Astrocyte (in vitro differentiated cells and primary cell): ENCODE measurements around the gene RAP1GAP. TPM values are rescaled to one million over a fixed set of nuclear protein-coding genes. Genes with fewer than 3 reads are reported as not detected.

Experiments used
- DNase-seq: peaks from one replicate; pipeline ENCODE4 v3.0.0-alpha.2; 2010; ENCODE audit warnings: low read depth
- FAIRE-seq: peaks from 2 replicates; lab custom pipeline; 2011; peaks lifted over from hg19 to GRCh38; lab: Jason Lieb, UNC
- H2AFZ ChIP-seq: 2 replicates; pipeline ENCODE4 v1.6.0; 2012; ENCODE audit warnings: low read depth, low read length, inconsistent platforms
- H3K27ac ChIP-seq: 2 replicates; pipeline ENCODE4 v1.5.1; 2011; ENCODE audit warnings: low read depth, low read length, inconsistent platforms
- H3K27me3 ChIP-seq: 2 replicates; pipeline ENCODE4 v1.6.0; 2011; ENCODE audit warnings: low read length, inconsistent platforms; ENCODE audit not compliant: insufficient read depth
- H3K36me3 ChIP-seq: 2 replicates; pipeline ENCODE4 v1.5.1; 2011; ENCODE audit warnings: low read length, inconsistent platforms; ENCODE audit not compliant: insufficient read depth
- H3K4me1 ChIP-seq: 2 replicates; pipeline ENCODE4 v1.5.1; 2011; ENCODE audit warnings: low read length, inconsistent platforms; ENCODE audit not compliant: insufficient read depth
- H3K4me2 ChIP-seq: 2 replicates; pipeline ENCODE4 v1.6.0; 2012; ENCODE audit warnings: low read length, inconsistent platforms
- H3K4me3 ChIP-seq: 2 replicates; pipeline ENCODE4 v1.5.1; 2011; ENCODE audit warnings: low read depth, mild to moderate bottlenecking, low read length, inconsistent platforms; ENCODE audit not compliant: insufficient read depth
- H3K79me2 ChIP-seq: 2 replicates; pipeline ENCODE4 v1.6.0; 2012; ENCODE audit warnings: mild to moderate bottlenecking, low read length, inconsistent platforms; ENCODE audit not compliant: insufficient read depth
- H3K9ac ChIP-seq: 2 replicates; pipeline ENCODE4 v1.6.0; 2012; ENCODE audit warnings: mild to moderate bottlenecking, low read length, inconsistent platforms
- H3K9me3 ChIP-seq: 2 replicates; pipeline ENCODE4 v1.5.1; 2012; ENCODE audit warnings: low read depth, mild to moderate bottlenecking, low read length, inconsistent platforms; ENCODE audit not compliant: insufficient read depth
- H4K20me1 ChIP-seq: 2 replicates; pipeline ENCODE4 v1.6.0; 2012; ENCODE audit warnings: low read length, inconsistent platforms; ENCODE audit not compliant: insufficient read depth
- H3K27ac Mint-ChIP-seq: one replicate; pipeline ENCODE4 v1.8.0; 2021; ENCODE audit warnings: mild to moderate bottlenecking, mixed read lengths; ENCODE audit not compliant: unreplicated experiment
- H3K27me3 Mint-ChIP-seq: one replicate; pipeline ENCODE4 v1.8.0; 2021; ENCODE audit warnings: low read depth, mixed read lengths; ENCODE audit not compliant: unreplicated experiment
- H3K36me3 Mint-ChIP-seq: one replicate; pipeline ENCODE4 v1.8.0; 2021; ENCODE audit warnings: low read depth, mixed read lengths; ENCODE audit not compliant: unreplicated experiment
- H3K4me1 Mint-ChIP-seq: one replicate; pipeline ENCODE4 v1.8.0; 2021; ENCODE audit warnings: low read depth, mixed read lengths; ENCODE audit not compliant: unreplicated experiment
- H3K4me3 Mint-ChIP-seq: one replicate; pipeline ENCODE4 v1.8.0; 2021; ENCODE audit warnings: mild to moderate bottlenecking, moderate library complexity, mixed read lengths; ENCODE audit not compliant: unreplicated experiment
- H3K9me3 Mint-ChIP-seq: one replicate; pipeline ENCODE4 v1.8.0; 2021; ENCODE audit warnings: mild to moderate bottlenecking, mixed read lengths; ENCODE audit not compliant: unreplicated experiment
- CTCF ChIP-seq: IDR thresholded peaks from 2 replicates; pipeline ENCODE4 v1.5.1; 2011; ENCODE audit warnings: low read depth, mild to moderate bottlenecking, inconsistent platforms, low read length, moderate library complexity; ENCODE audit not compliant: insufficient read depth
- EZH2 ChIP-seq: IDR thresholded peaks from 2 replicates; pipeline ENCODE4 v1.6.1; 2012; ENCODE audit warnings: mild to moderate bottlenecking, low read length, inconsistent platforms; ENCODE audit not compliant: insufficient read depth
- total RNA-seq: library from RNA; stranded (reverse); gene quantifications from 2 replicates; pipeline ENCODE4 v1.2.1, GENCODE V29; 2021

RAP1GAP gene
- total RNA-seq, 1 donor from 2014 or later, result 3.2 TPM

GRCh38 chr1:21704145-21704544, 35.0 kb upstream of the RAP1GAP start:
- no peak overlapping the region for H3K4me3 Mint-ChIP-seq
- no peak overlapping the region for H3K9ac ChIP-seq

GRCh38 chr1:21703318-21703963, 34.3 kb upstream of the RAP1GAP start:
- Mint-ChIP-seq H3K36me3 (peaks cover 23% of the 10 kb centered on the region), H3K27me3 (no peaks in the 10 kb centered on the region), H3K4me3 (no peak overlapping the region), H3K27ac (peak overlapping the region; percentile 90), H3K9me3 (no peaks in the 10 kb centered on the region), H3K4me1 (peaks cover 31% of the 10 kb centered on the region)
- FAIRE-seq (peak; percentile 43), DNase-seq (peak; percentile 85)
- Histone ChIP-seq H3K4me2 (peak overlapping the region; percentile 16), H4K20me1 (peaks cover 25% of the 10 kb centered on the region), H3K4me1 (peaks cover 12% of the 10 kb centered on the region), H3K9ac (peak overlapping the region; percentile 19), H3K27me3 (no peaks in the 10 kb centered on the region), H3K79me2 (no peaks in the 10 kb centered on the region), H3K36me3 (peaks cover 25% of the 10 kb centered on the region), H3K27ac (peak overlapping the region; percentile 65), H3K4me3 (no peak overlapping the region), H2AFZ (no peak overlapping the region), H3K9me3 (no peaks in the 10 kb centered on the region)
- TF ChIP-seq CTCF, result peak; percentile 64
- no peak for TF ChIP-seq EZH2

More at GRCh38 chr1:21704145-21704544, 35.0 kb upstream of the RAP1GAP start:
- Histone ChIP-seq H3K9me3 (no peaks in the 10 kb centered on the region), H3K36me3 (peaks cover 25% of the 10 kb centered on the region), H3K27me3 (no peaks in the 10 kb centered on the region), H2AFZ (no peak overlapping the region), H3K79me2 (no peaks in the 10 kb centered on the region), H4K20me1 (peaks cover 29% of the 10 kb centered on the region), H3K27ac (peak overlapping the region; percentile 65), H3K4me3 (no peak overlapping the region), H3K4me2 (no peak overlapping the region), H3K4me1 (peaks cover 12% of the 10 kb centered on the region)
- H3K4me1 Mint-ChIP-seq, result peaks cover 31% of the 10 kb centered on the region
- FAIRE-seq (no peak), DNase-seq (no peak)
- no peak overlapping the region for H3K27ac Mint-ChIP-seq
- no peak for TF ChIP-seq CTCF
- TF ChIP-seq EZH2, result no peak
- peaks cover 20% of the 10 kb centered on the region for H3K36me3 Mint-ChIP-seq
- no peaks in the 10 kb centered on the region for H3K9me3 Mint-ChIP-seq
- no peaks in the 10 kb centered on the region for H3K27me3 Mint-ChIP-seq

GRCh38 chr1:21702780-21703179, 33.6 kb upstream of the RAP1GAP start:
- peaks cover 25% of the 10 kb centered on the region for H3K36me3 ChIP-seq
- H4K20me1 ChIP-seq, result peaks cover 20% of the 10 kb centered on the region
- H3K27me3 Mint-ChIP-seq, result no peaks in the 10 kb centered on the region
- peak overlapping the region; percentile 90 for H3K27ac Mint-ChIP-seq
- no peak for DNase-seq
- H3K79me2 ChIP-seq, result no peaks in the 10 kb centered on the region
- H3K4me2 ChIP-seq, result no peak overlapping the region
- H3K4me1 ChIP-seq, result peaks cover 11% of the 10 kb centered on the region
- no peak for TF ChIP-seq EZH2
- TF ChIP-seq CTCF, result no peak
- H3K27ac ChIP-seq, result peak overlapping the region; percentile 65
- no peak overlapping the region for H3K4me3 Mint-ChIP-seq
- no peaks in the 10 kb centered on the region for H3K9me3 ChIP-seq
- H2AFZ ChIP-seq, result no peak overlapping the region
- no peaks in the 10 kb centered on the region for H3K27me3 ChIP-seq
- no peak overlapping the region for H3K4me3 ChIP-seq
- no peak for FAIRE-seq
- no peaks in the 10 kb centered on the region for H3K9me3 Mint-ChIP-seq
- H3K4me1 Mint-ChIP-seq, result peaks cover 31% of the 10 kb centered on the region
- peaks cover 25% of the 10 kb centered on the region for H3K36me3 Mint-ChIP-seq
- no peak overlapping the region for H3K9ac ChIP-seq
